HepG2 (cell line): ENCODE results near the gene MAN2C1. TPM values are rescaled to one million over a fixed set of nuclear protein-coding genes. Genes with fewer than 3 reads are reported as not detected.

ENCODE experiments used
- ATAD3A ChIP-seq: sonication (generic); formaldehyde crosslinking; IDR thresholded peaks from 2 replicates; pipeline ENCODE4 v1.4.0; 2020; ENCODE audit warnings: missing genetic modification reagents
- GZF1 ChIP-seq: sonication (generic); formaldehyde crosslinking; IDR thresholded peaks from 2 replicates; pipeline ENCODE4 v1.5.1; 2020; ENCODE audit warnings: mild to moderate bottlenecking, missing genetic modification reagents
- HOXD1 ChIP-seq: sonication (generic); formaldehyde crosslinking; IDR thresholded peaks from 2 replicates; pipeline ENCODE4 v1.5.0; 2020; ENCODE audit warnings: missing genetic modification reagents
- NFKBIZ ChIP-seq: IDR thresholded peaks from 2 replicates; pipeline ENCODE4 v1.6.1; 2018; ENCODE audit warnings: missing genetic modification reagents, missing compliant biosample characterization
- SP1 ChIP-seq, 2 experiments: fragments of 450-650 bp in 1 of 2; sonication (generic) in 1 of 2; formaldehyde crosslinking in 1 of 2; IDR thresholded peaks; 2 replicates each; pipeline versions ENCODE4 v1.4.0 to v1.6.1; 2016 to 2020; ENCODE audit warnings: missing genetic modification reagents in 1 of 2
- TAF15 ChIP-seq: fragments of 200-400 bp; formaldehyde crosslinking; IDR thresholded peaks from one replicate; pipeline ENCODE4 v1.6.1; 2018; ENCODE audit warnings: mild to moderate bottlenecking, low read depth, low read length; ENCODE audit not compliant: poor library complexity, severe bottlenecking
- TBL1XR1 ChIP-seq: fragments of 150-350 bp; IDR thresholded peaks from 2 replicates; pipeline ENCODE4 v1.6.1; 2014; ENCODE audit warnings: borderline replicate concordance, low read length; ENCODE audit not compliant: partially characterized antibody
- ZIK1 ChIP-seq: sonication (generic); formaldehyde crosslinking; IDR thresholded peaks from 2 replicates; pipeline ENCODE4 v1.5.0; 2020; ENCODE audit warnings: mild to moderate bottlenecking, low read depth, missing genetic modification reagents, borderline replicate concordance
- ZNF567 ChIP-seq: sonication (generic); formaldehyde crosslinking; IDR thresholded peaks from 2 replicates; pipeline ENCODE4 v1.8.1; 2023; ENCODE audit warnings: mild to moderate bottlenecking, missing genetic modification reagents, borderline replicate concordance
- ZNF605 ChIP-seq: sonication (generic); formaldehyde crosslinking; IDR thresholded peaks from 2 replicates; pipeline ENCODE4 v1.8.0; 2022; ENCODE audit warnings: mild to moderate bottlenecking, missing genetic modification reagents
- ZNF644 ChIP-seq: IDR thresholded peaks from 2 replicates; pipeline ENCODE4 v1.6.1; 2016; ENCODE audit warnings: low read depth
- ZSCAN22 ChIP-seq: sonication (generic); formaldehyde crosslinking; IDR thresholded peaks from 2 replicates; pipeline ENCODE4 v1.4.0; 2020; ENCODE audit warnings: mild to moderate bottlenecking, missing genetic modification reagents
- polyA plus RNA-seq, 8 experiments: library from polyadenylated mRNA; depleted of rRNA in 3 of 8; stranded (reverse) in 7 of 8; unstranded in 1 of 8; fragments of >200 nt; fragmentation: Illumina TruSeq in 4 of 8; extraction: Trizol in 4 of 8; gene quantifications; 2 replicates each; pipeline versions ENCODE4 v1.2.1 to v1.2.3, GENCODE V29; 2011 to 2016; ENCODE audit warnings: low read depth in 4 of 8, missing spikeins in 1 of 8, mixed read lengths in 1 of 8; ENCODE audit not compliant: insufficient read depth in 1 of 8
- total RNA-seq, 5 experiments: library from RNA; depleted of rRNA; stranded (reverse); fragments of >200 nt; fragmentation: Illumina TruSeq; extraction: Trizol; gene quantifications; 2 replicates each; pipeline ENCODE4 v1.2.3, GENCODE V29; 2016; ENCODE audit warnings: low read depth in 1 of 5
- TF ChIP-seq, protein P1 (sequence below), 2 experiments: sonication (generic) in 1 of 2; formaldehyde crosslinking in 1 of 2; IDR thresholded peaks; 2 replicates each; pipeline versions ENCODE4 v1.6.1 to v1.9.0; 2014 to 2022; ENCODE audit warnings: antibody characterized with exemption in 1 of 2, borderline replicate concordance in 1 of 2, inconsistent platforms in 1 of 2, low read depth in 1 of 2, missing genetic modification reagents in 1 of 2
- TF ChIP-seq, protein P2 (sequence below), 2 experiments: sonication (generic) in 1 of 2; formaldehyde crosslinking in 1 of 2; IDR thresholded peaks; 2 replicates each; pipeline versions ENCODE4 v1.5.1 to v1.6.1; 2011 to 2020; ENCODE audit warnings: borderline replicate concordance in 1 of 2, low read depth in 1 of 2, low read length in 1 of 2, mild to moderate bottlenecking in 1 of 2, missing genetic modification reagents in 1 of 2, moderate library complexity in 1 of 2
- TF ChIP-seq, protein P3 (sequence below): sonication (generic); formaldehyde crosslinking; IDR thresholded peaks from 2 replicates; pipeline ENCODE4 v1.4.0; 2020; ENCODE audit warnings: missing genetic modification reagents, borderline replicate concordance
- TF ChIP-seq, protein P4 (sequence below): sonication (generic); formaldehyde crosslinking; IDR thresholded peaks from 2 replicates; pipeline ENCODE4 v1.4.0; 2020; ENCODE audit warnings: missing genetic modification reagents

Gene MAN2C1
- total and polyA plus RNA-seq, 2 of the 13 experiments (the other 11 are each of a cell fraction or from before 2014, with no cell fraction given), result 62.6 to 71.0 TPM

DNA sequence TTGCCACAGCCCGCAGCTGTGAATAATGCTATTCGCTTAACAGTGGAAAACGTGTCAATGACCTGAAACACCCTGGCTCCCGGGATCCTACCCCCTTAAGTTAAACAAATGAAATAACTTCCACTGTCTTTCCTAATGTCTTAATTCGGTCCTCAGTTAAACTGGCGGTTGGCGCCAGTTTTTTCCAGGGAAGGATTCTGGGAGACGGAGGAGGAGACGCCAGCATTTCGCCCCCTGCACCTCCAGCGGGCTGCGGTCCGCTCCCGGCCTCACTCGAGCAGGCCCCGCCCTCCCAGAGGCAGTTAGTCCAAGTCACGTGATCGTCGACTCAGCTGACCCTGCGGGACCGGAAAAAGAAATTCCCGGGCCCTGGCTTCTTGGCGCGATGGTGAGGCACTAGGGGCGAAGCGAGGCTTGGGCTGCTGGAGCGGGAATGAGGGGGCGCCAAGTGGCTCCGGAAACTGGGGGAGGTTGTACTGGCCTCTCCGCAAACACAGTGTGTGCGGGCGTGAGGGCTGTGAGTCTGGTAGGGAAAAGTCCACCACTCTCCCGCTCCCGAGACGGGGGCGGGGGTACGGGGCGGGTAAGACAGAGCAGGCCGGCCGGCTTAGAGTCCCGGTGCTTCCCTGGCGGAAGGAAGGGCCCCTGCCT, 32.6 kb downstream of the MAN2C1 start, which contains the start of gene COMMD4 (continued):
- TF ChIP-seq, protein P1, sequence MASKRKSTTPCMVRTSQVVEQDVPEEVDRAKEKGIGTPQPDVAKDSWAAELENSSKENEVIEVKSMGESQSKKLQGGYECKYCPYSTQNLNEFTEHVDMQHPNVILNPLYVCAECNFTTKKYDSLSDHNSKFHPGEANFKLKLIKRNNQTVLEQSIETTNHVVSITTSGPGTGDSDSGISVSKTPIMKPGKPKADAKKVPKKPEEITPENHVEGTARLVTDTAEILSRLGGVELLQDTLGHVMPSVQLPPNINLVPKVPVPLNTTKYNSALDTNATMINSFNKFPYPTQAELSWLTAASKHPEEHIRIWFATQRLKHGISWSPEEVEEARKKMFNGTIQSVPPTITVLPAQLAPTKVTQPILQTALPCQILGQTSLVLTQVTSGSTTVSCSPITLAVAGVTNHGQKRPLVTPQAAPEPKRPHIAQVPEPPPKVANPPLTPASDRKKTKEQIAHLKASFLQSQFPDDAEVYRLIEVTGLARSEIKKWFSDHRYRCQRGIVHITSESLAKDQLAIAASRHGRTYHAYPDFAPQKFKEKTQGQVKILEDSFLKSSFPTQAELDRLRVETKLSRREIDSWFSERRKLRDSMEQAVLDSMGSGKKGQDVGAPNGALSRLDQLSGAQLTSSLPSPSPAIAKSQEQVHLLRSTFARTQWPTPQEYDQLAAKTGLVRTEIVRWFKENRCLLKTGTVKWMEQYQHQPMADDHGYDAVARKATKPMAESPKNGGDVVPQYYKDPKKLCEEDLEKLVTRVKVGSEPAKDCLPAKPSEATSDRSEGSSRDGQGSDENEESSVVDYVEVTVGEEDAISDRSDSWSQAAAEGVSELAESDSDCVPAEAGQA (IDR thresholded peaks at IDR 0.05; ENCODE audit: low read depth), result peak; percentile 46; the same call in 1 of the 2 replicates
- TF ChIP-seq, protein P1 (CRISPR knock-in tag; IDR thresholded peaks at IDR 0.05; ENCODE audit: borderline replicate concordance), result no peak
- TF ChIP-seq ZNF567 (CRISPR knock-in tag) (0 out of 2 replicates have a peak, but pooled peaks have one; percentile 61), ZNF605 (peak; percentile 79), HOXD1 (CRISPR knock-in tag) (peak; percentile 49; the same call in 1 of the 2 replicates), ATAD3A (CRISPR knock-in tag) (no peak), GZF1 (CRISPR knock-in tag) (no peak), ZIK1 (CRISPR knock-in tag) (peak; percentile 89; the same call in 1 of the 2 replicates), ZNF644 (CRISPR knock-in tag) (no peak), SP1 (IDR thresholded peaks at IDR 0.05) (no peak), SP1 (CRISPR knock-in tag; IDR thresholded peaks at IDR 0.05) (peak; percentile 69), NFKBIZ (CRISPR knock-in tag) (0 out of 2 replicates have a peak, but pooled peaks have one; percentile 60), TBL1XR1 (peak; percentile 76), TAF15 (no peak), ZSCAN22 (CRISPR knock-in tag) (no peak)
- TF ChIP-seq, protein P2, sequence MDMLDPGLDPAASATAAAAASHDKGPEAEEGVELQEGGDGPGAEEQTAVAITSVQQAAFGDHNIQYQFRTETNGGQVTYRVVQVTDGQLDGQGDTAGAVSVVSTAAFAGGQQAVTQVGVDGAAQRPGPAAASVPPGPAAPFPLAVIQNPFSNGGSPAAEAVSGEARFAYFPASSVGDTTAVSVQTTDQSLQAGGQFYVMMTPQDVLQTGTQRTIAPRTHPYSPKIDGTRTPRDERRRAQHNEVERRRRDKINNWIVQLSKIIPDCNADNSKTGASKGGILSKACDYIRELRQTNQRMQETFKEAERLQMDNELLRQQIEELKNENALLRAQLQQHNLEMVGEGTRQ (IDR thresholded peaks at IDR 0.05; ENCODE audit: low read depth, low read length), result peak; percentile 96
- TF ChIP-seq, protein P2 (CRISPR knock-in tag; IDR thresholded peaks at IDR 0.05; ENCODE audit: borderline replicate concordance), result peak; percentile 99; the same call in 1 of the 2 replicates
- TF ChIP-seq, protein P3, sequence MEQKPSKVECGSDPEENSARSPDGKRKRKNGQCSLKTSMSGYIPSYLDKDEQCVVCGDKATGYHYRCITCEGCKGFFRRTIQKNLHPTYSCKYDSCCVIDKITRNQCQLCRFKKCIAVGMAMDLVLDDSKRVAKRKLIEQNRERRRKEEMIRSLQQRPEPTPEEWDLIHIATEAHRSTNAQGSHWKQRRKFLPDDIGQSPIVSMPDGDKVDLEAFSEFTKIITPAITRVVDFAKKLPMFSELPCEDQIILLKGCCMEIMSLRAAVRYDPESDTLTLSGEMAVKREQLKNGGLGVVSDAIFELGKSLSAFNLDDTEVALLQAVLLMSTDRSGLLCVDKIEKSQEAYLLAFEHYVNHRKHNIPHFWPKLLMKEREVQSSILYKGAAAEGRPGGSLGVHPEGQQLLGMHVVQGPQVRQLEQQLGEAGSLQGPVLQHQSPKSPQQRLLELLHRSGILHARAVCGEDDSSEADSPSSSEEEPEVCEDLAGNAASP (CRISPR knock-in tag), result peak; percentile 62; the same call in 1 of the 2 replicates
- TF ChIP-seq, protein P4, sequence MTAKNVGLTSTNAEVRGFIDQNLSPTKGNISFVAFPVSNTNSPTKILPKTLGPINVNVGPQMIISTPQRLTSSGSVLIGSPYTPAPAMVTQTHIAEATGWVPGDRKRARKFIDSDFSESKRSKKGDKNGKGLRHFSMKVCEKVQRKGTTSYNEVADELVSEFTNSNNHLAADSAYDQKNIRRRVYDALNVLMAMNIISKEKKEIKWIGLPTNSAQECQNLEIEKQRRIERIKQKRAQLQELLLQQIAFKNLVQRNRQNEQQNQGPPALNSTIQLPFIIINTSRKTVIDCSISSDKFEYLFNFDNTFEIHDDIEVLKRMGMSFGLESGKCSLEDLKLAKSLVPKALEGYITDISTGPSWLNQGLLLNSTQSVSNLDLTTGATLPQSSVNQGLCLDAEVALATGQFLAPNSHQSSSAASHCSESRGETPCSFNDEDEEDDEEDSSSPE, result peak; percentile 98
